H9 (cell line): ENCODE results near the gene CCM2. TPM values are rescaled to one million over a fixed set of nuclear protein-coding genes. Genes with fewer than 3 reads are reported as not detected.

ENCODE experiments used
- DNase-seq: peaks from one replicate; pipeline ENCODE4 v3.0.0-alpha.2; 2017
- H2AFZ ChIP-seq: one replicate; pipeline ENCODE4 v1.6.1; 2013; ENCODE audit warnings: mild to moderate bottlenecking, low read length, control low read depth, moderate library complexity
- H2AK5ac ChIP-seq: 2 replicates; pipeline ENCODE4 v1.6.1; 2013; ENCODE audit warnings: low read length, control low read depth, mixed read lengths; ENCODE audit not compliant: insufficient read length
- H2BK120ac ChIP-seq: one replicate; pipeline ENCODE4 v1.6.1; 2013; ENCODE audit warnings: low read depth, mild to moderate bottlenecking, low read length, control low read depth, inconsistent platforms; ENCODE audit not compliant: poor library complexity, severe bottlenecking
- H2BK12ac ChIP-seq: 2 replicates; pipeline ENCODE4 v1.6.1; 2013; ENCODE audit warnings: low read length, control low read depth, mixed read lengths, low read depth; ENCODE audit not compliant: insufficient read length
- H2BK15ac ChIP-seq: 2 replicates; pipeline ENCODE4 v1.6.1; 2013; ENCODE audit warnings: low read depth, low read length, control low read depth
- H2BK20ac ChIP-seq: one replicate; pipeline ENCODE4 v1.6.1; 2013; ENCODE audit warnings: low read depth, mild to moderate bottlenecking, low read length, control low read depth, inconsistent platforms; ENCODE audit not compliant: poor library complexity, severe bottlenecking
- H2BK5ac ChIP-seq: 2 replicates; pipeline ENCODE4 v1.6.1; 2013; ENCODE audit warnings: low read length, control low read depth, mixed read lengths; ENCODE audit not compliant: insufficient read length
- H3K14ac ChIP-seq: 2 replicates; pipeline ENCODE4 v1.6.1; 2013; ENCODE audit warnings: low read length, control low read depth; ENCODE audit not compliant: insufficient read depth
- H3K18ac ChIP-seq: 2 replicates; pipeline ENCODE4 v1.6.1; 2013; ENCODE audit warnings: low read depth, mild to moderate bottlenecking, mixed read lengths, low read length, control low read depth; ENCODE audit not compliant: insufficient read length
- H3K23ac ChIP-seq: 2 replicates; pipeline ENCODE4 v1.6.1; 2013; ENCODE audit warnings: low read length, control low read depth, mixed read lengths, low read depth; ENCODE audit not compliant: insufficient read length
- H3K23me2 ChIP-seq: 2 replicates; pipeline ENCODE4 v1.6.1; 2013; ENCODE audit warnings: low read depth, mild to moderate bottlenecking, mixed read lengths, low read length, control low read depth; ENCODE audit not compliant: insufficient read length, poor library complexity, severe bottlenecking
- H3K27ac ChIP-seq: 2 replicates; pipeline ENCODE4 v1.5.1; 2013; ENCODE audit warnings: low read length, control low read depth, mixed read lengths, low read depth; ENCODE audit not compliant: insufficient read length
- H3K27me3 ChIP-seq: 2 replicates; pipeline ENCODE4 v1.6.1; 2013; ENCODE audit warnings: low read length, control low read depth, inconsistent platforms; ENCODE audit not compliant: insufficient read depth
- H3K4ac ChIP-seq: 2 replicates; pipeline ENCODE4 v1.6.1; 2013; ENCODE audit warnings: low read depth, mild to moderate bottlenecking, control low read depth, inconsistent platforms, low read length, moderate library complexity
- H3K4me1 ChIP-seq: 2 replicates; pipeline ENCODE4 v1.6.1; 2013; ENCODE audit warnings: low read length, control low read depth, inconsistent platforms; ENCODE audit not compliant: insufficient read depth
- H3K4me2 ChIP-seq: 2 replicates; pipeline ENCODE4 v1.6.1; 2013; ENCODE audit warnings: low read length, control low read depth, mixed read lengths; ENCODE audit not compliant: insufficient read length, insufficient read depth
- H3K56ac ChIP-seq: 2 replicates; pipeline ENCODE4 v1.6.1; 2013; ENCODE audit warnings: low read depth, mild to moderate bottlenecking, mixed read lengths, low read length, control low read depth; ENCODE audit not compliant: insufficient read length
- H3K79me1 ChIP-seq: 2 replicates; pipeline ENCODE4 v1.6.1; 2013; ENCODE audit warnings: low read depth, mild to moderate bottlenecking, moderate library complexity, low read length, control low read depth, inconsistent platforms; ENCODE audit not compliant: insufficient read depth, poor library complexity, severe bottlenecking
- H3K79me2 ChIP-seq: 2 replicates; pipeline ENCODE4 v1.6.1; 2013; ENCODE audit warnings: low read length, control low read depth, inconsistent platforms; ENCODE audit not compliant: insufficient read depth
- H3K9ac ChIP-seq: 2 replicates; pipeline ENCODE4 v1.6.1; 2013; ENCODE audit warnings: low read length, control low read depth, mixed read lengths; ENCODE audit not compliant: insufficient read length; ENCODE audit errors: extremely low read depth
- H3K9me3 ChIP-seq: one replicate; pipeline ENCODE4 v1.6.1; 2013; ENCODE audit warnings: low read depth, low read length, inconsistent platforms; ENCODE audit not compliant: control insufficient read depth
- H3T11ph ChIP-seq: one replicate; pipeline ENCODE4 v1.6.1; 2013; ENCODE audit warnings: mild to moderate bottlenecking, low read length, control low read depth, inconsistent platforms
- H4K20me1 ChIP-seq: one replicate; pipeline ENCODE4 v1.6.1; 2013; ENCODE audit not compliant: control insufficient read depth, insufficient read length, insufficient read depth
- H4K5ac ChIP-seq: 2 replicates; pipeline ENCODE4 v1.6.1; 2013; ENCODE audit warnings: low read depth, mild to moderate bottlenecking, mixed read lengths, low read length, control low read depth; ENCODE audit not compliant: insufficient read length
- H4K8ac ChIP-seq: replicated peaks from 2 replicates; pipeline ENCODE4 v1.6.1; 2013; ENCODE audit warnings: low read length, control low read depth, mixed read lengths, low read depth; ENCODE audit not compliant: insufficient read length
- H4K91ac ChIP-seq: 2 replicates; pipeline ENCODE4 v1.6.1; 2013; ENCODE audit warnings: low read depth, mild to moderate bottlenecking, moderate library complexity, mixed read lengths, low read length, control low read depth; ENCODE audit not compliant: insufficient read length
- H3K27ac Mint-ChIP-seq, 3 experiments: 2 replicates in 2 of 3; 3 replicates in 1 of 3; pipeline ENCODE4 v1.8.0; 2020 to 2021; ENCODE audit warnings: mixed read lengths in 3 of 3, mild to moderate bottlenecking in 1 of 3, moderate library complexity in 1 of 3
- H3K27me3 Mint-ChIP-seq: 2 replicates; pipeline ENCODE4 v1.8.0; 2021; ENCODE audit warnings: low read depth, mild to moderate bottlenecking, moderate library complexity, mixed read lengths
- H3K36me3 Mint-ChIP-seq, 3 experiments: 2 replicates in 2 of 3; 3 replicates in 1 of 3; pipeline ENCODE4 v1.8.0; 2020 to 2021; ENCODE audit warnings: low read depth in 3 of 3, mixed read lengths in 3 of 3; ENCODE audit not compliant: insufficient read depth in 1 of 3
- H3K4me1 Mint-ChIP-seq, 2 experiments: 2 replicates each; pipeline ENCODE4 v1.8.0; 2020; ENCODE audit warnings: mixed read lengths in 2 of 2
- H3K4me3 Mint-ChIP-seq, 2 experiments: 2 replicates in 1 of 2; 3 replicates in 1 of 2; pipeline ENCODE4 v1.8.0; 2020 to 2021; ENCODE audit warnings: mild to moderate bottlenecking in 2 of 2, mixed read lengths in 2 of 2, moderate library complexity in 1 of 2
- H3K9me3 Mint-ChIP-seq, 2 experiments: 2 replicates in 1 of 2; 3 replicates in 1 of 2; pipeline ENCODE4 v1.8.0; 2020; ENCODE audit warnings: mild to moderate bottlenecking in 2 of 2, mixed read lengths in 2 of 2, moderate library complexity in 1 of 2
- WGBS: extraction: QIAGEN DNeasy Blood & Tissue Kit; methylation state at CpG from one replicate; pipeline ENCODE4 v1.1.7; 2013; ENCODE audit warnings: missing lambda C conversion rate, low lambda C conversion rate, mixed read lengths; ENCODE audit not compliant: insufficient read length; ENCODE audit errors: extremely low coverage; 5-methylcytosine and 5-hydroxymethylcytosine counted together
- total RNA-seq: library from RNA; stranded (reverse); gene quantifications from 2 replicates; pipeline ENCODE4 v1.2.1, GENCODE V29; 2021
- TF ChIP-seq, protein P1 (sequence below): fragments of 200-600 bp; sonication (generic); conservative IDR thresholded peaks from 3 replicates; pipeline ENCODE4 v1.8.0; 2021; ENCODE audit warnings: antibody characterized with exemption, mild to moderate bottlenecking

Gene CCM2
- total RNA-seq, 1 experiment from 2014 or later: 30.4 TPM

- H3K4me1 ChIP-seq: no peaks in the 10 kb centered on the region
- H3K14ac ChIP-seq: no peak overlapping the region
- H3K4ac ChIP-seq: no peak overlapping the region
- no peak overlapping the region for H3K56ac ChIP-seq
- H2BK5ac ChIP-seq: no peak overlapping the region
- H3K23ac ChIP-seq: no peak overlapping the region
- Mint-ChIP-seq H3K27ac (no peak overlapping the region), H3K27me3 (no peaks in the 10 kb centered on the region), H3K9me3 (no peaks in the 10 kb centered on the region), H3K4me3 (no peak overlapping the region; a peak in 1 of 5 replicates), H3K36me3 (peaks cover 0 to 24% (median 13%) of the 10 kb centered on the region in 3 experiments; a peak in 6 of 7 replicates), H3K4me1 (no peaks in the 10 kb centered on the region)
- H3K9ac ChIP-seq: no peak overlapping the region
- H4K8ac ChIP-seq: no peak overlapping the region
- no peak overlapping the region for H2BK120ac ChIP-seq
- peaks cover 1% of the 10 kb centered on the region; the same call in 1 of the 2 replicates for H3K79me2 ChIP-seq
- no peaks in the 10 kb centered on the region for H3K27me3 ChIP-seq
- H2AFZ ChIP-seq: no peak overlapping the region
- H4K5ac ChIP-seq: no peak overlapping the region
- H3K9me3 ChIP-seq: no peaks in the 10 kb centered on the region
- H3T11ph ChIP-seq: no peak overlapping the region
- H3K4me2 ChIP-seq: no peak overlapping the region
- no peak overlapping the region for H3K18ac ChIP-seq
- H4K91ac ChIP-seq: no peak overlapping the region
- no peaks in the 10 kb centered on the region for H4K20me1 ChIP-seq
- H2BK20ac ChIP-seq: no peak overlapping the region
- no peak overlapping the region for H2BK15ac ChIP-seq
- no peak for DNase-seq
- no peak overlapping the region for H2AK5ac ChIP-seq
- TF ChIP-seq, protein P1, sequence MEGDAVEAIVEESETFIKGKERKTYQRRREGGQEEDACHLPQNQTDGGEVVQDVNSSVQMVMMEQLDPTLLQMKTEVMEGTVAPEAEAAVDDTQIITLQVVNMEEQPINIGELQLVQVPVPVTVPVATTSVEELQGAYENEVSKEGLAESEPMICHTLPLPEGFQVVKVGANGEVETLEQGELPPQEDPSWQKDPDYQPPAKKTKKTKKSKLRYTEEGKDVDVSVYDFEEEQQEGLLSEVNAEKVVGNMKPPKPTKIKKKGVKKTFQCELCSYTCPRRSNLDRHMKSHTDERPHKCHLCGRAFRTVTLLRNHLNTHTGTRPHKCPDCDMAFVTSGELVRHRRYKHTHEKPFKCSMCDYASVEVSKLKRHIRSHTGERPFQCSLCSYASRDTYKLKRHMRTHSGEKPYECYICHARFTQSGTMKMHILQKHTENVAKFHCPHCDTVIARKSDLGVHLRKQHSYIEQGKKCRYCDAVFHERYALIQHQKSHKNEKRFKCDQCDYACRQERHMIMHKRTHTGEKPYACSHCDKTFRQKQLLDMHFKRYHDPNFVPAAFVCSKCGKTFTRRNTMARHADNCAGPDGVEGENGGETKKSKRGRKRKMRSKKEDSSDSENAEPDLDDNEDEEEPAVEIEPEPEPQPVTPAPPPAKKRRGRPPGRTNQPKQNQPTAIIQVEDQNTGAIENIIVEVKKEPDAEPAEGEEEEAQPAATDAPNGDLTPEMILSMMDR: no peak
- H2BK12ac ChIP-seq: no peak overlapping the region
- no peaks in the 10 kb centered on the region for H3K23me2 ChIP-seq
- no peaks in the 10 kb centered on the region for H3K79me1 ChIP-seq
- WGBS: no CpG with 5 or more reads among the region's 1 CpG
- H3K27ac ChIP-seq: no peak overlapping the region
Observed at GRCh38 chr7:45061806-45062425, 61.9 kb downstream of the CCM2 start.
